ENCODE results near the gene NLRP8. TPM values are rescaled to one million over a fixed set of nuclear protein-coding genes. Genes with fewer than 3 reads are reported as not detected.
"Not testable (repeated sequence)": the region's sequence is repeated elsewhere in the genome, so short reads cannot be mapped to it uniquely, and the experiment has no call there.

Gene NLRP8
- total and polyA plus RNA-seq, 4 donors, result not detected

DNA sequence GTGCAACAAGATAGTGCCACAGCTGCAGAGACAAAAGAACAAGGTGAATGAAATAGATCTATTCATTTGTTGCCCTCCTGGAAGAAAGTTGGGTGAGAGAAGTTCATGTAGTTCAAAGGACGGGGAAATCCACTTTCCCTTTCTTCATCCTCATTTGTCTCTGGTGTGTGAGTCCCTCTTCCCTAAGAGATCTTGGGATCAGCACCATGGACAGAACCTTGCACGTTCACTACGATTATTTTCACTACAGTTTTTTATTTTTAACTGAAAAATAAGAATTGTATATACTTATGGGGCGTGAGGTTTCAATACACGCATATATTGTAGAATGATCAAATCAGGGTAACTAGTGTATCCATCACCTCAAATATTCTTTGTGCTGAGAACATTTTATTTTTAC is 68.1 kb downstream of the NLRP8 start:
- no peak for TF ChIP-seq JUND (IDR thresholded peaks at IDR 0.05)
- TF ChIP-seq, protein P1, sequence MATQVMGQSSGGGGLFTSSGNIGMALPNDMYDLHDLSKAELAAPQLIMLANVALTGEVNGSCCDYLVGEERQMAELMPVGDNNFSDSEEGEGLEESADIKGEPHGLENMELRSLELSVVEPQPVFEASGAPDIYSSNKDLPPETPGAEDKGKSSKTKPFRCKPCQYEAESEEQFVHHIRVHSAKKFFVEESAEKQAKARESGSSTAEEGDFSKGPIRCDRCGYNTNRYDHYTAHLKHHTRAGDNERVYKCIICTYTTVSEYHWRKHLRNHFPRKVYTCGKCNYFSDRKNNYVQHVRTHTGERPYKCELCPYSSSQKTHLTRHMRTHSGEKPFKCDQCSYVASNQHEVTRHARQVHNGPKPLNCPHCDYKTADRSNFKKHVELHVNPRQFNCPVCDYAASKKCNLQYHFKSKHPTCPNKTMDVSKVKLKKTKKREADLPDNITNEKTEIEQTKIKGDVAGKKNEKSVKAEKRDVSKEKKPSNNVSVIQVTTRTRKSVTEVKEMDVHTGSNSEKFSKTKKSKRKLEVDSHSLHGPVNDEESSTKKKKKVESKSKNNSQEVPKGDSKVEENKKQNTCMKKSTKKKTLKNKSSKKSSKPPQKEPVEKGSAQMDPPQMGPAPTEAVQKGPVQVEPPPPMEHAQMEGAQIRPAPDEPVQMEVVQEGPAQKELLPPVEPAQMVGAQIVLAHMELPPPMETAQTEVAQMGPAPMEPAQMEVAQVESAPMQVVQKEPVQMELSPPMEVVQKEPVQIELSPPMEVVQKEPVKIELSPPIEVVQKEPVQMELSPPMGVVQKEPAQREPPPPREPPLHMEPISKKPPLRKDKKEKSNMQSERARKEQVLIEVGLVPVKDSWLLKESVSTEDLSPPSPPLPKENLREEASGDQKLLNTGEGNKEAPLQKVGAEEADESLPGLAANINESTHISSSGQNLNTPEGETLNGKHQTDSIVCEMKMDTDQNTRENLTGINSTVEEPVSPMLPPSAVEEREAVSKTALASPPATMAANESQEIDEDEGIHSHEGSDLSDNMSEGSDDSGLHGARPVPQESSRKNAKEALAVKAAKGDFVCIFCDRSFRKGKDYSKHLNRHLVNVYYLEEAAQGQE (IDR thresholded peaks at IDR 0.05), result peak; percentile 97
- TF ChIP-seq, protein P2, sequence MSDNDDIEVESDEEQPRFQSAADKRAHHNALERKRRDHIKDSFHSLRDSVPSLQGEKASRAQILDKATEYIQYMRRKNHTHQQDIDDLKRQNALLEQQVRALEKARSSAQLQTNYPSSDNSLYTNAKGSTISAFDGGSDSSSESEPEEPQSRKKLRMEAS (IDR thresholded peaks at IDR 0.05), result no peak
- no peaks in the 10 kb centered on the region for H3K4me1 ChIP-seq (ENCODE audit: control insufficient read depth in 4 of 4, insufficient read depth in 4 of 4, low read length in 3 of 4)

DNA sequence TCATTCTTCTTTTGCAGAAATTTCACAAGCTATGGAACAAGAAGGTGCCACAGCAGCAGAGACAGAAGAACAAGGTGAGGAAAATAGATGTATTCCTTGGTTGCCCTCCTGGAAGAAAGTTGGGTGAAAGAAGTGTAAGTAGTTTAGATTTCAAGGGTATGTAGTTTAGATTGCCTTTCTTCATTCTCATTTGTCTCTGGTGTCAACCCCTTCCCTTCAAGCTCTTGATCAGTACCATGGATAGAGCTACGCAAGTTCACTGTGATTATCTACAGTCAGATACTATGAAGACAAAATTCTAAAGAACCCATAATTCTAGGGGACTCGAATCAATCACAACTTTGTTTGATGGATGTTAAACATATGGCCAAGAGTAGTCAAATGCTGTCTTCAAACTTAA is 71.7 kb downstream of the NLRP8 start:
- not testable (repeated sequence) for H3K9ac ChIP-seq (ENCODE audit: low read depth in 1 of 2, low read length in 2 of 2); H3K9me3 ChIP-seq (ENCODE audit: control insufficient read depth in 4 of 4, low read length in 3 of 4); H3K4me1 ChIP-seq (ENCODE audit: control insufficient read depth in 4 of 4, insufficient read depth in 4 of 4, low read length in 3 of 4); DNase-seq (ENCODE audit: low spot score); H3K27ac ChIP-seq (ENCODE audit: low read depth in 1 of 2, low read length in 2 of 2); H3K4me3 ChIP-seq (ENCODE audit: low read depth in 1 of 3, low read length in 3 of 3); H3K27me3 ChIP-seq (ENCODE audit: control insufficient read depth in 4 of 4, insufficient read depth in 4 of 4, low read length in 3 of 4); H3K36me3 ChIP-seq (ENCODE audit: control insufficient read depth in 4 of 4, insufficient read depth in 3 of 4, low read depth in 1 of 4, low read length in 3 of 4)
- WGBS, result 49% methylated on average over 2 of the region's 2 CpGs

More for the DNA sequence above, 68.1 kb downstream of the NLRP8 start:
- 28% methylated on average over 5 of the region's 5 CpGs for WGBS
- peaks cover 0 to 10% (median 2%) of the 10 kb centered on the region in 4 donors for H3K9me3 ChIP-seq (ENCODE audit: control insufficient read depth in 4 of 4, low read length in 3 of 4)
- H3K27ac ChIP-seq (ENCODE audit: low read depth in 1 of 2, low read length in 2 of 2), result no peak overlapping the region
- H3K4me3 ChIP-seq (ENCODE audit: low read depth in 1 of 3, low read length in 3 of 3), result no peak overlapping the region
- no peaks in the 10 kb centered on the region for H3K27me3 ChIP-seq (ENCODE audit: control insufficient read depth in 4 of 4, insufficient read depth in 4 of 4, low read length in 3 of 4)
- no peaks in the 10 kb centered on the region for H3K36me3 ChIP-seq (ENCODE audit: control insufficient read depth in 4 of 4, insufficient read depth in 3 of 4, low read depth in 1 of 4, low read length in 3 of 4)
- no peak overlapping the region for H3K9ac ChIP-seq (ENCODE audit: low read depth in 1 of 2, low read length in 2 of 2)
- no peak for DNase-seq (ENCODE audit: low spot score)

DNA sequence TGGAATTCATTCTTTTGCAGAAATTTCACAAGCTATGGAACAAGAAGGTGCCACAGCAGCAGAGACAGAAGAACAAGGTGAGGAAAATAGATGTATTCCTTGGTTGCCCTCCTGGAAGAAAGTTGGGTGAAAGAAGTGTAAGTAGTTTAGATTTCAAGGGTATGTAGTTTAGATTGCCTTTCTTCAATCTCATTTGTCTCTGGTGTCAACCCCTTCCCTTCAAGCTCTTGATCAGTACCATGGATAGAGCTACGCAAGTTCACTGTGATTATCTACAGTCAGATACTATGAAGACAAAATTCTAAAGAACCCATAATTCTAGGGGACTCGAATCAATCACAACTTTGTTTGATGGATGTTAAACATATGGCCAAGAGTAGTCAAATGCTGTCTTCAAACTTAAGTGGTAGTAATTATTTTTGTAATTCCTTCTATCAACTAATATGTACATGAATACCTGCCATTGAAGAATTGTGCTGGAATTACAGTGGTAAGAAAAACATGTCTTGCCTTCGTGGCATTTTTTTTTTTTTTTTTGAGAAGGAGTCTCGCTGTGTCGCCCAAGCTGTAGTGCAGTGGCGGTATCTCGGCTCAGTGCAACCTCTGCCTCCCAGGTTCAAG is 72.8 kb downstream of the NLRP8 start:
- not testable (repeated sequence) for H3K9ac ChIP-seq (ENCODE audit: low read depth in 1 of 2, low read length in 2 of 2); H3K4me1 ChIP-seq (ENCODE audit: control insufficient read depth in 4 of 4, insufficient read depth in 4 of 4, low read length in 3 of 4); H3K36me3 ChIP-seq (ENCODE audit: control insufficient read depth in 4 of 4, insufficient read depth in 3 of 4, low read depth in 1 of 4, low read length in 3 of 4); H3K27me3 ChIP-seq (ENCODE audit: control insufficient read depth in 4 of 4, insufficient read depth in 4 of 4, low read length in 3 of 4); H3K4me3 ChIP-seq (ENCODE audit: low read depth in 1 of 3, low read length in 3 of 3); H3K9me3 ChIP-seq (ENCODE audit: control insufficient read depth in 4 of 4, low read length in 3 of 4); DNase-seq (ENCODE audit: low spot score); H3K27ac ChIP-seq (ENCODE audit: low read depth in 1 of 2, low read length in 2 of 2)
- WGBS, result 54% methylated on average over 7 of the region's 7 CpGs

DNA sequence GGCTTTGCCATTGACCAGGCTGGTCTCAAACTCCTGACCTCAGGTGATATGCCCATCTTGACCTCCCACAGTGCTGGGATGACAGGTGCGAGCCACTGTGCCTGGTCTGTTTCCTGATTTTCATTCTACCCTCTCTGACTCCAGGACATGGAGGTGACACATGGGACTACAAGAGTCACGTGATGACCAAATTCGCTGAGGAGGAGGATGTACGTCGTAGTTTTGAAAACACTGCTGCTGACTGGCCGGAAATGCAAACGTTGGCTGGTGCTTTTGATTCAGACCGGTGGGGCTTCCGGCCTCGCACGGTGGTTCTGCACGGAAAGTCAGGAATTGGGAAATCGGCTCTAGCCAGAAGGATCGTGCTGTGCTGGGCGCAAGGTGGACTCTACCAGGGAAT is 79.1 kb downstream of the NLRP8 start:
- DNase-seq (ENCODE audit: low spot score), result no peak
- peaks cover 0 to 5% (median 2%) of the 10 kb centered on the region in 4 donors for H3K9me3 ChIP-seq (ENCODE audit: control insufficient read depth in 4 of 4, low read length in 3 of 4)
- H3K4me1 ChIP-seq (ENCODE audit: control insufficient read depth in 4 of 4, insufficient read depth in 4 of 4, low read length in 3 of 4), result no peaks in the 10 kb centered on the region
- no peaks in the 10 kb centered on the region for H3K36me3 ChIP-seq (ENCODE audit: control insufficient read depth in 4 of 4, insufficient read depth in 3 of 4, low read depth in 1 of 4, low read length in 3 of 4)
- H3K4me3 ChIP-seq (ENCODE audit: low read depth in 1 of 3, low read length in 3 of 3), result no peak overlapping the region
- H3K27me3 ChIP-seq (ENCODE audit: control insufficient read depth in 4 of 4, insufficient read depth in 4 of 4, low read length in 3 of 4), result no peaks in the 10 kb centered on the region
- H3K27ac ChIP-seq (ENCODE audit: low read depth in 1 of 2, low read length in 2 of 2), result no peak overlapping the region
- no peak overlapping the region for H3K9ac ChIP-seq (ENCODE audit: low read depth in 1 of 2, low read length in 2 of 2)
- 90% methylated on average over 15 of the region's 15 CpGs for WGBS
- TF ChIP-seq EGR1 (IDR thresholded peaks at IDR 0.05; ENCODE audit: low read depth in 2 of 2) (no peak), RXRA (IDR thresholded peaks at IDR 0.05) (no peak), RAD21 (IDR thresholded peaks at IDR 0.05) (no peak), NR2F2 (IDR thresholded peaks at IDR 0.05) (no peak), GABPA (IDR thresholded peaks at IDR 0.05 in 1 of 2, conservative IDR thresholded peaks at IDR 0.05 in 1 of 2) (no peak), HNF4A (conservative IDR thresholded peaks at IDR 0.05) (no peak), FOXA1 (IDR thresholded peaks at IDR 0.05) (no peak), TAF1 (conservative IDR thresholded peaks at IDR 0.05) (no peak)
- TF ChIP-seq, protein P3, sequence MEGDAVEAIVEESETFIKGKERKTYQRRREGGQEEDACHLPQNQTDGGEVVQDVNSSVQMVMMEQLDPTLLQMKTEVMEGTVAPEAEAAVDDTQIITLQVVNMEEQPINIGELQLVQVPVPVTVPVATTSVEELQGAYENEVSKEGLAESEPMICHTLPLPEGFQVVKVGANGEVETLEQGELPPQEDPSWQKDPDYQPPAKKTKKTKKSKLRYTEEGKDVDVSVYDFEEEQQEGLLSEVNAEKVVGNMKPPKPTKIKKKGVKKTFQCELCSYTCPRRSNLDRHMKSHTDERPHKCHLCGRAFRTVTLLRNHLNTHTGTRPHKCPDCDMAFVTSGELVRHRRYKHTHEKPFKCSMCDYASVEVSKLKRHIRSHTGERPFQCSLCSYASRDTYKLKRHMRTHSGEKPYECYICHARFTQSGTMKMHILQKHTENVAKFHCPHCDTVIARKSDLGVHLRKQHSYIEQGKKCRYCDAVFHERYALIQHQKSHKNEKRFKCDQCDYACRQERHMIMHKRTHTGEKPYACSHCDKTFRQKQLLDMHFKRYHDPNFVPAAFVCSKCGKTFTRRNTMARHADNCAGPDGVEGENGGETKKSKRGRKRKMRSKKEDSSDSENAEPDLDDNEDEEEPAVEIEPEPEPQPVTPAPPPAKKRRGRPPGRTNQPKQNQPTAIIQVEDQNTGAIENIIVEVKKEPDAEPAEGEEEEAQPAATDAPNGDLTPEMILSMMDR (IDR thresholded peaks at IDR 0.05; ENCODE audit: low read depth, low read length, missing input control), result no peak
- TF ChIP-seq, protein P4, sequence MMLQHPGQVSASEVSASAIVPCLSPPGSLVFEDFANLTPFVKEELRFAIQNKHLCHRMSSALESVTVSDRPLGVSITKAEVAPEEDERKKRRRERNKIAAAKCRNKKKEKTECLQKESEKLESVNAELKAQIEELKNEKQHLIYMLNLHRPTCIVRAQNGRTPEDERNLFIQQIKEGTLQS (IDR thresholded peaks at IDR 0.05), result no peak
- TF ChIP-seq, protein P2 (IDR thresholded peaks at IDR 0.05), result no peak
- TF ChIP-seq, protein P1 (IDR thresholded peaks at IDR 0.05), result no peak
